ENCODE measurements around the gene KIAA0232.

Gene KIAA0232

GRCh38 chr4:6926681-6927478 lies 144.4 kb downstream of the KIAA0232 start:
- no peak for TF ChIP-seq CTCF (IDR thresholded peaks at IDR 0.05; ENCODE audit: insufficient read depth, low read depth, low read length, missing control alignments)
- no peak for DNase-seq (ENCODE audit: low read depth)

GRCh38 chr4:6928081-6928480 lies 145.6 kb downstream of the KIAA0232 start:
- H3K4me3 ChIP-seq (ENCODE audit: low read length), result no peak overlapping the region
- TF ChIP-seq CTCF (IDR thresholded peaks at IDR 0.05; ENCODE audit: insufficient read depth, low read depth, low read length, missing control alignments), result no peak
- no peak for DNase-seq (ENCODE audit: low read depth)

More at GRCh38 chr4:6926681-6927478, 144.4 kb downstream of the KIAA0232 start:
- no peak overlapping the region for H3K4me3 ChIP-seq (ENCODE audit: low read length)

GRCh38 chr4:6929339-6929811 lies 146.8 kb downstream of the KIAA0232 start:
- no peak for TF ChIP-seq CTCF (IDR thresholded peaks at IDR 0.05; ENCODE audit: insufficient read depth, low read depth, low read length, missing control alignments)
- H3K4me3 ChIP-seq (ENCODE audit: low read length), result no peak overlapping the region

GRCh38 chr4:6929812-6930464 lies 147.4 kb downstream of the KIAA0232 start:
- no peak overlapping the region for H3K4me3 ChIP-seq (ENCODE audit: low read length)
- TF ChIP-seq CTCF (IDR thresholded peaks at IDR 0.05; ENCODE audit: insufficient read depth, low read depth, low read length, missing control alignments), result no peak
- DNase-seq (ENCODE audit: low read depth), result no peak

More at GRCh38 chr4:6929339-6929811, 146.8 kb downstream of the KIAA0232 start:
- DNase-seq (ENCODE audit: low read depth), result no peak

- H3K4me3 ChIP-seq (ENCODE audit: low read length), result no peak overlapping the region
- DNase-seq (ENCODE audit: low read depth), result no peak
- TF ChIP-seq CTCF (IDR thresholded peaks at IDR 0.05; ENCODE audit: insufficient read depth, low read depth, low read length, missing control alignments), result no peak
These were observed 149.9 kb downstream of the KIAA0232 start for GRCh38 chr4:6932475-6932874.

- no peak for DNase-seq (ENCODE audit: low read depth)
- no peak overlapping the region for H3K4me3 ChIP-seq (ENCODE audit: low read length)
- no peak for TF ChIP-seq CTCF (IDR thresholded peaks at IDR 0.05; ENCODE audit: insufficient read depth, low read depth, low read length, missing control alignments)
These were observed 150.4 kb downstream of the KIAA0232 start for GRCh38 chr4:6932918-6933317.

All from epithelial cell of esophagus (primary cell).